C1 segment of cervical spinal cord (tissue), 14 donors: ENCODE results near the gene ITIH5.
"Not testable (repeated sequence)": the region's sequence is repeated elsewhere in the genome, so short reads cannot be mapped to it uniquely, and the experiment has no call there.

Experiments
- DNase-seq, 14 donors: peaks; one replicate each; lab custom pipeline; 2025; lab: John Stamatoyannopoulos, UW

ITIH5 gene

GRCh38 chr10:7687228-7687907 lies 20.6 kb upstream of the ITIH5 start:
- DNase-seq, result peak in 13 of 14 donors; percentile 4 to 71 (median 63)

GRCh38 chr10:7686351-7687171 lies 19.8 kb upstream of the ITIH5 start:
- DNase-seq, result no peak

GRCh38 chr10:7680078-7680477 lies 13.3 kb upstream of the ITIH5 start:
- DNase-seq, result not testable (repeated sequence)

GRCh38 chr10:7679256-7679655 lies 12.5 kb upstream of the ITIH5 start:
- no peak for DNase-seq

GRCh38 chr10:7672341-7673134 lies 5.8 kb upstream of the ITIH5 start:
- no peak for DNase-seq

GRCh38 chr10:7670157-7670556 lies 3.4 kb upstream of the ITIH5 start:
- no peak for DNase-seq

GRCh38 chr10:7667262-7668141 lies 736 bp upstream of the ITIH5 start:
- DNase-seq, result no peak

- DNase-seq, result no peak
These were observed 999 bp downstream of the ITIH5 start for GRCh38 chr10:7665767-7666166.

- no peak for DNase-seq
These were observed 2.1 kb downstream of the ITIH5 start for GRCh38 chr10:7664707-7665106.

GRCh38 chr10:7662522-7662921 lies 4.2 kb downstream of the ITIH5 start:
- no peak for DNase-seq

- no peak for DNase-seq
These were observed 7.2 kb downstream of the ITIH5 start for GRCh38 chr10:7659560-7659959.

GRCh38 chr10:7657552-7657951 lies 9.2 kb downstream of the ITIH5 start:
- DNase-seq, result no peak

GRCh38 chr10:7657079-7657478 lies 9.7 kb downstream of the ITIH5 start:
- not testable (repeated sequence) for DNase-seq

- no peak for DNase-seq
These were observed 14.8 kb downstream of the ITIH5 start for GRCh38 chr10:7651853-7652470.

- DNase-seq, result no peak
These were observed 17.0 kb downstream of the ITIH5 start for GRCh38 chr10:7649673-7650300.

GRCh38 chr10:7647062-7647664 lies 19.6 kb downstream of the ITIH5 start:
- no peak for DNase-seq

- DNase-seq, result no peak
These were observed 24.2 kb downstream of the ITIH5 start for GRCh38 chr10:7642491-7643011.

GRCh38 chr10:7635408-7636125 lies 31.2 kb downstream of the ITIH5 start:
- DNase-seq, result no peak
